Cardiac fibroblast (primary cell): ENCODE data around the gene RTEL1.

Source experiments
- DNase-seq, 2 donors: peaks; one replicate each; pipeline versions ENCODE4 v3.0.0 to v3.0.0-alpha.2; 2010; ENCODE audit warnings: low read depth in 2 of 2
- H3K4me3 ChIP-seq, 2 donors: replicated peaks in 1 of 2; 1 replicate in 1 of 2; 2 replicates in 1 of 2; pipeline ENCODE4 v1.5.1; 2011; ENCODE audit warnings: low read depth in 2 of 2, low read length in 2 of 2, mild to moderate bottlenecking in 2 of 2, moderate library complexity in 1 of 2
- TF ChIP-seq, protein P1 (sequence below): IDR thresholded peaks from one replicate; pipeline ENCODE4 v1.5.1; 2011; ENCODE audit warnings: low read depth, mild to moderate bottlenecking, low read length, inconsistent platforms

Gene RTEL1

DNA sequence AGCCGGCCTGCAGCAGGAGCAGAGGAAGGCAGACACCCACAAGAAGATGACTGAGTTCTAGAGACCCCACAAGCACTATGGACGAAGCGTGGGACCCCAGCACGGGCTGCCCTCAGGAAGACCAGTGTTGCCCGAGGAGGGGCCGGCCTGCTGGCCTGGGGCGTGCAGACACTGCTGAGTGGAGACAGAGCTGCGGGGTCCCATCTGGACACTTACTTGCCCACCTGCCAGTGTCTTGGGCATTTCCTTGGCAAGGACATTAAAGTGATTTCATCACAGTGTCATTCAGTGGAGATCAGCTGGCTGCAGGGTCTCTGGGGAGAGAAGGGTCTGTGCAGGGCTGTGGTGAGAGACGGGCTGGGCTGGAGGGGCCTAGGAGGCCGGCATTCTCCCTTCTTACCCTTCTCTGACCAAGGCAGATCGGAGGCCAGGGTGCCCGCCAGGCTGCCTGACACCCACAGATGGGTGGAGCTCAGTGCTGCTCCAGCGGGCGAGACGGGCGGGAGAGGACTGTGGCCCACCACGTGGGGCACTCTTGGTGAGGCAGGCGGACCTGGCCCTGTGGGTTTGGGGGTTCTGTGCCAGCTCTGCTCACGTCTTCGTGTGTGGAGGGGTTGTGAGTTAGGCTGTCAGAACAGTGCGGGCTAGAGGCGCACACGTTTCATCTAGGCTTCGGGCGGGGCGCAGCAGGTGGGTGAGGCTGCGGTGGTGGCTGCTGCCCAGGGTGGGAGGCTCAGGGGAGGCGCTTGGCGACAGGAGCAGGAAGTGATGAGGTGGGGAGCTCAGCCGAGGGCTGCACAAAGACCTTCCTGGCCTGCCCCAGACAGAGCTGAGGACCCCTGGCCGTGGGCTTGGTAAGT is 78.0 kb downstream of the RTEL1 start, which contains the start of gene LIME1:
Gene LIME1 (plus strand): TSS at position 806 of the 860 bp plus-strand sequence. CDS start 886 bp downstream, outside the sequence.
- H3K4me3 ChIP-seq, result no peak within 1 kb of the TSS
- TF ChIP-seq, protein P1, sequence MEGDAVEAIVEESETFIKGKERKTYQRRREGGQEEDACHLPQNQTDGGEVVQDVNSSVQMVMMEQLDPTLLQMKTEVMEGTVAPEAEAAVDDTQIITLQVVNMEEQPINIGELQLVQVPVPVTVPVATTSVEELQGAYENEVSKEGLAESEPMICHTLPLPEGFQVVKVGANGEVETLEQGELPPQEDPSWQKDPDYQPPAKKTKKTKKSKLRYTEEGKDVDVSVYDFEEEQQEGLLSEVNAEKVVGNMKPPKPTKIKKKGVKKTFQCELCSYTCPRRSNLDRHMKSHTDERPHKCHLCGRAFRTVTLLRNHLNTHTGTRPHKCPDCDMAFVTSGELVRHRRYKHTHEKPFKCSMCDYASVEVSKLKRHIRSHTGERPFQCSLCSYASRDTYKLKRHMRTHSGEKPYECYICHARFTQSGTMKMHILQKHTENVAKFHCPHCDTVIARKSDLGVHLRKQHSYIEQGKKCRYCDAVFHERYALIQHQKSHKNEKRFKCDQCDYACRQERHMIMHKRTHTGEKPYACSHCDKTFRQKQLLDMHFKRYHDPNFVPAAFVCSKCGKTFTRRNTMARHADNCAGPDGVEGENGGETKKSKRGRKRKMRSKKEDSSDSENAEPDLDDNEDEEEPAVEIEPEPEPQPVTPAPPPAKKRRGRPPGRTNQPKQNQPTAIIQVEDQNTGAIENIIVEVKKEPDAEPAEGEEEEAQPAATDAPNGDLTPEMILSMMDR, result no peak
- DNase-seq, result no peak

DNA sequence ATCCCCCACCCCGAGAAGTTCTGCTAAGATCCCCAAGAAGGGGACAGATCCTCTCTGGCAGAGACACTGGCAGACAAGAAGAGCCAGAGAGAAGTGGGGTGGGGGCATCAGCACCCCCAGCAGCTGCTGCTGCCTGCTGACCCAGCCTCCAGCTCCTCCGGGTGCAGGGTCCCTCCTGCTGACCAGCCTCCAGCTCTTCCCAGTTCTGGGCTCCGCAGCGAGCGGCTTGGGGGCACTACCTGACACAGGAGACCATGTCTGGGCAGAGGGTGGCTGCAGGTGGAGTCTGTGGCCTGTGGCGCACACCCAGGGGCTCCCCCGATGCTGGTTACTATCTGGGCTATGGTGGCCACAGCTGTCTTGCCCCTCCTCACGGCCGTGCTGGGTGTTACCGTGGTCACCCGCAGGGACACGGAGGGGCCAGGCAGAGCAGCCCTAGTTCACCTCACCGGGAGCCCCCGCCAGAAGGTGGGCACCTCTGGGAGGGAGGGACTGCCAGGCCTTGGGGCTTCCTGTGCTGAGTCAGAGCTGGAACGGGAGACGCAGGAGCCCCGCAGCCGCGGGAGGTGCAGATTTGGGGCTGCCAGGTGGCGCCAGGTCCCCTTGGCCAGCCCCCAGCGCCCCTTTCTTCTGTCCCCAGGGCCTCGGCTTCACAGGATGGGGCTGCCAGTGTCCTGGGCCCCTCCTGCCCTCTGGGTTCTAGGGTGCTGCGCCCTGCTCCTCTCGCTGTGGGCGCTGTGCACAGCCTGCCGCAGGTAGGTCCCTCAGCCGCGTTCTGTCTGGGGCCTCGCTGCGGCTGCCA is 79.0 kb downstream of the RTEL1 start:
- no peak for DNase-seq

DNA sequence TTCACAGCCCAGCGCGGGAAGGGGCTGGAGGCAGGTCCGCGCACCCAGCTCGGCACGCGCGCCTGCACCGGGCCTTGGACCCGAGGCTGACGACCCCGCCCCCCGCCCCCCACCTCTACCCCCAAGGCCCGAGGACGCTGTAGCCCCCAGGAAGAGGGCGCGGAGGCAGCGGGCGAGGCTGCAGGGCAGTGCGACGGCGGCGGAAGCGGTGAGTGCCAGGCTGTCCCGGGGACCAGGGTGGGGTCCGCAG is 79.5 kb downstream of the RTEL1 start:
- H3K4me3 ChIP-seq, result no peak overlapping the region
- DNase-seq, result no peak
- TF ChIP-seq, protein P1, result no peak

More for the DNA sequence above, 79.0 kb downstream of the RTEL1 start:
- no peak overlapping the region for H3K4me3 ChIP-seq
- TF ChIP-seq, protein P1, result no peak

DNA sequence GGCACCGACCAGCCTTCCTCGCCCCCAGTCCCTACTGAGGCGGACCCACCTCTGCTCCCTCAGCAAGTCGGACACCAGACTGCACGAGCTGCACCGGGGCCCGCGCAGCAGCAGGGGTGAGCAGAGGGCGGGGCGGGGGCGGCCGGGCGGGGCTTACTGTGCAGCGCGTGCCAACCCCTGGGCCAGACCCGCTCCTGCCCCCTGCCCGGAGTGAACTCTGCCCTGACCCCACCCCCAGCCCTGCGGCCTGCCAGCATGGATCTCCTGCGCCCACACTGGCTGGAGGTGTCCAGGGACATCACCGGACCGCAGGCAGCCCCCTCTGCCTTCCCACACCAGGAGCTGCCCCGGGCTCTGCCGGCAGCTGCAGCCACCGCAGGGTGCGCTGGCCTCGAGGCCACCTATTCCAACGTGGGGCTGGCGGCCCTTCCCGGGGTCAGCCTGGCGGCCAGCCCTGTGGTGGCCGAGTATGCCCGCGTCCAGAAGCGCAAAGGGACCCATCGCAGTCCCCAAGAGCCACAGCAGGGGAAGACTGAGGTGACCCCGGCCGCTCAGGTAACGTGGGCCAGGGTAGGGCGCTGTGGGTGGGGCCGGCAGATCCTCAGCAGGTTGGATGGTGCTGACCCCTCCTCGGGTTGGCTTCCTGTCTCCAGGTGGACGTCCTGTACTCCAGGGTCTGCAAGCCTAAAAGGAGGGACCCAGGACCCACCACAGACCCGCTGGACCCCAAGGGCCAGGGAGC is 80.0 kb downstream of the RTEL1 start:
- DNase-seq, result no peak
- no peak overlapping the region for H3K4me3 ChIP-seq
- TF ChIP-seq, protein P1, result no peak

DNA sequence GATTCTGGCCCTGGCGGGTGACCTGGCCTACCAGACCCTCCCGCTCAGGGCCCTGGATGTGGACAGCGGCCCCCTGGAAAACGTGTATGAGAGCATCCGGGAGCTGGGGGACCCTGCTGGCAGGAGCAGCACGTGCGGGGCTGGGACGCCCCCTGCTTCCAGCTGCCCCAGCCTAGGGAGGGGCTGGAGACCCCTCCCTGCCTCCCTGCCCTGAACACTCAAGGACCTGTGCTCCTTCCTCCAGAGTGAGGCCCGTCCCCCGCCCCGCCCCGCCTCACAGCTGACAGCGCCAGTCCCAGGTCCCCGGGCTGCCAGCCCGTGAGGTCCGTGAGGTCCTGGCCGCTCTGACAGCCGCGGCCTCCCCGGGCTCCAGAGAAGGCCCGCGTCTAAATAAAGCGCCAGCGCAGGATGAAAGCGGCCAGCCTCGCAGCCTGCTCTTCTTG is 80.6 kb downstream of the RTEL1 start:
- DNase-seq, result peak; percentile 20 to 25
- TF ChIP-seq, protein P1, result no peak
- no peak overlapping the region for H3K4me3 ChIP-seq
